GM12878 (cell line): Measurements from ENCODE around the gene ISM1. TPM values are rescaled to one million over a fixed set of nuclear protein-coding genes. Genes with fewer than 3 reads are reported as not detected.
A peak's percentile ranks its signal among the peaks of the same experiment; 100 is the strongest.

Source experiments
- ATAC-seq: fragments of 200-7000 bp; cut with Tn5 transposase; 3 replicates; pipeline ENCODE4 v1.9.1; 2020; ENCODE audit warnings: mild to moderate bottlenecking, moderate library complexity
- BruUV-seq: library from RNA; stranded (reverse); fragments of 400-500 nt; replicated peaks from 2 replicates; lab custom pipeline; 2021; lab: Mats Ljungman, UMichigan
- CTCF ChIA-PET: fragments of 300-600 bp; sonication (Branson Sonifier 250); formaldehyde crosslinking; extraction: SDS; loops from one replicate; lab custom pipeline; 2021; ENCODE audit warnings: inconsistent platforms; lab: Yijun Ruan, JAX
- POLR2A ChIA-PET: fragments of 350-600 bp; formaldehyde crosslinking; extraction: SDS; loops from one replicate; lab custom pipeline; 2021; ENCODE audit warnings: inconsistent platforms; lab: Charles Lee
- RAD21 ChIA-PET: fragments of 300-600 bp; sonication (Branson Sonifier 250); formaldehyde crosslinking; loops from one replicate; lab custom pipeline; 2023; ENCODE audit warnings: antibody characterized with exemption; ENCODE audit not compliant: unreplicated experiment; lab: Charles Lee
- SMC1A ChIA-PET: fragments of 300-600 bp; sonication (Branson Sonifier 250); formaldehyde crosslinking; loops from one replicate; lab custom pipeline; 2023; ENCODE audit not compliant: unreplicated experiment, uncharacterized antibody; lab: Charles Lee
- DNase-seq: peaks from one replicate; pipeline ENCODE4 v3.0.0-alpha.2; 2011; ENCODE audit warnings: low read depth, low spot score
- FAIRE-seq: peaks from 3 replicates; lab custom pipeline; 2011; peaks lifted over from hg19 to GRCh38; lab: Jason Lieb, UNC
- H2AFZ ChIP-seq: 2 replicates; pipeline ENCODE4 v1.6.0; 2011; ENCODE audit warnings: low read depth, low read length, control low read depth; ENCODE audit not compliant: control insufficient read depth
- H3K27ac ChIP-seq: 2 replicates; pipeline ENCODE4 v1.5.1; 2011; ENCODE audit warnings: control low read depth; ENCODE audit not compliant: control insufficient read depth, insufficient read depth
- H3K27me3 ChIP-seq, 2 experiments: replicated peaks in 1 of 2; 2 replicates each; pipeline versions ENCODE4 v1.6.0 to v1.6.1; 2011; ENCODE audit warnings: low read length in 1 of 2; ENCODE audit not compliant: control insufficient read depth in 2 of 2, insufficient read depth in 2 of 2
- H3K36me3 ChIP-seq, 2 experiments: 2 replicates each; pipeline ENCODE4 v1.5.1; 2011; ENCODE audit warnings: low read length in 1 of 2; ENCODE audit not compliant: control insufficient read depth in 2 of 2, insufficient read depth in 2 of 2
- H3K4me1 ChIP-seq: 2 replicates; pipeline ENCODE4 v1.6.1; 2011; ENCODE audit warnings: mild to moderate bottlenecking, low read length, moderate library complexity, mixed read lengths; ENCODE audit not compliant: control insufficient read depth, insufficient read depth
- H3K4me2 ChIP-seq: 2 replicates; pipeline ENCODE4 v1.6.0; 2011; ENCODE audit warnings: control low read depth; ENCODE audit not compliant: control insufficient read depth, insufficient read depth
- H3K4me3 ChIP-seq: fragments of 200-600 bp; sonication (generic); 2 replicates; pipeline ENCODE4 v1.5.1; 2016
- H3K79me2 ChIP-seq: 2 replicates; pipeline ENCODE4 v1.6.0; 2011; ENCODE audit warnings: low read length; ENCODE audit not compliant: control insufficient read depth, insufficient read depth
- H3K9ac ChIP-seq: 2 replicates; pipeline ENCODE4 v1.8.0; 2011; ENCODE audit warnings: low read length, control low read depth, mixed read lengths; ENCODE audit not compliant: control insufficient read depth, insufficient read depth
- H3K9me3 ChIP-seq: replicated peaks from 3 replicates; pipeline ENCODE4 v1.5.1; 2011; ENCODE audit warnings: mild to moderate bottlenecking, low read length; ENCODE audit not compliant: control insufficient read depth, insufficient read depth
- H4K20me1 ChIP-seq: 2 replicates; pipeline ENCODE4 v1.6.0; 2011; ENCODE audit not compliant: control insufficient read depth, insufficient read depth
- ATF7 ChIP-seq: fragments of 450-650 bp; IDR thresholded peaks from 2 replicates; pipeline ENCODE4 v1.6.1; 2016; ENCODE audit warnings: low read depth, mild to moderate bottlenecking
- BMI1 ChIP-seq: fragments of 450-650 bp; IDR thresholded peaks from 2 replicates; pipeline ENCODE4 v1.6.1; 2016; ENCODE audit warnings: mild to moderate bottlenecking, moderate library complexity, borderline replicate concordance
- CBX3 ChIP-seq: fragments of 200-600 bp; sonication (generic); IDR thresholded peaks from 2 replicates; pipeline ENCODE4 v1.6.1; 2016; ENCODE audit warnings: low read depth, borderline replicate concordance
- E2F4 ChIP-seq: IDR thresholded peaks from 2 replicates; pipeline ENCODE4 v1.6.1; 2012; ENCODE audit warnings: low read depth, low read length, improper control_type of control experiment
- IKZF1 ChIP-seq: fragments of 450-650 bp; conservative IDR thresholded peaks from 2 replicates; pipeline ENCODE4 v1.6.1; 2017; ENCODE audit warnings: antibody characterized with exemption, mild to moderate bottlenecking
- IRF3 ChIP-seq: fragments of 450-650 bp; IDR thresholded peaks from 2 replicates; pipeline ENCODE4 v1.6.1; 2014; ENCODE audit warnings: mild to moderate bottlenecking
- MTA2 ChIP-seq: fragments of 450-650 bp; IDR thresholded peaks from 2 replicates; pipeline ENCODE4 v1.6.1; 2016; ENCODE audit warnings: low read depth, mild to moderate bottlenecking, moderate library complexity
- NBN ChIP-seq: fragments of 450-650 bp; IDR thresholded peaks from 2 replicates; pipeline ENCODE4 v1.6.1; 2016
- NFYA ChIP-seq: IDR thresholded peaks from 2 replicates; pipeline ENCODE4 v1.6.1; 2011; ENCODE audit warnings: low read depth, mild to moderate bottlenecking, low read length, improper control_type of control experiment, borderline replicate concordance
- POLR2AphosphoS5 ChIP-seq: IDR thresholded peaks from 2 replicates; pipeline ENCODE4 v1.6.1; 2011; ENCODE audit warnings: mild to moderate bottlenecking, low read length, inconsistent platforms
- RB1 ChIP-seq: fragments of 450-650 bp; formaldehyde crosslinking; IDR thresholded peaks from 2 replicates; pipeline ENCODE4 v1.6.1; 2017; ENCODE audit warnings: mild to moderate bottlenecking, borderline replicate concordance
- RUNX3 ChIP-seq: IDR thresholded peaks from 2 replicates; pipeline ENCODE4 v1.6.1; 2012; ENCODE audit warnings: low read length, inconsistent platforms
- SIN3A ChIP-seq: IDR thresholded peaks from 2 replicates; pipeline ENCODE4 v1.6.1; 2012; ENCODE audit warnings: low read depth, low read length, improper control_type of control experiment
- SMC3 ChIP-seq: IDR thresholded peaks from 2 replicates; pipeline ENCODE4 v1.6.1; 2011; ENCODE audit warnings: low read length, improper control_type of control experiment, borderline replicate concordance
- SRF ChIP-seq, 2 experiments: IDR thresholded peaks; 2 replicates each; pipeline ENCODE4 v1.6.1; 2011; ENCODE audit warnings: low read depth in 2 of 2, low read length in 2 of 2, mild to moderate bottlenecking in 1 of 2, moderate library complexity in 1 of 2
- USF2 ChIP-seq: IDR thresholded peaks from 2 replicates; pipeline ENCODE4 v1.6.1; 2011; ENCODE audit warnings: low read depth, low read length, improper control_type of control experiment, borderline replicate concordance
- YBX1 ChIP-seq: fragments of 450-650 bp; IDR thresholded peaks from 2 replicates; pipeline ENCODE4 v1.6.1; 2016; ENCODE audit warnings: antibody characterized with exemption
- WGBS: methylation state at CpG from one replicate; pipeline ENCODE4 v1.1.6; 2016; ENCODE audit warnings: low lambda C conversion rate; ENCODE audit not compliant: insufficient replicate concordance, insufficient coverage; ENCODE audit errors: missing lambda C conversion rate; 5-methylcytosine and 5-hydroxymethylcytosine counted together
- in situ Hi-C: fragments of 300-500 bp; cut with MboI; formaldehyde crosslinking; loops from 9 replicates; pipeline ENCODE4 v1.14.3; 2018; ENCODE audit warnings: mixed read lengths
- intact Hi-C: fragments of 100-400 bp; cut with micrococcal nuclease; formaldehyde crosslinking; loops from one replicate; pipeline ENCODE4 v1.14.2; 2022; ENCODE audit not compliant: unreplicated experiment
- polyA plus RNA-seq, 11 experiments: library from polyadenylated mRNA; depleted of rRNA in 4 of 11; unstranded in 6 of 11; stranded (reverse) in 5 of 11; fragments of >200 nt; fragmentation: Nextera tagmentation in 4 of 11; fragmentation: Illumina TruSeq in 1 of 11; extraction: Ambion mirVana in 4 of 11; extraction: Trizol in 1 of 11; gene quantifications; 1 replicate in 1 of 11; 2 replicates in 10 of 11; pipeline versions ENCODE4 v1.2.1 to v1.2.3, GENCODE V29; 2011 to 2016; ENCODE audit warnings: inconsistent platforms in 2 of 11, missing spikeins in 2 of 11, low read depth in 1 of 11
- total RNA-seq, 4 experiments: library from RNA; depleted of rRNA in 3 of 4; stranded (reverse); fragments of >200 nt in 3 of 4; fragmentation: Illumina TruSeq in 1 of 4; extraction: Trizol in 1 of 4; gene quantifications; 2 replicates each; pipeline versions ENCODE4 v1.2.1 to v1.2.3, GENCODE V29; 2013 to 2021
- TF ChIP-seq, protein P1 (sequence below), 3 experiments: IDR thresholded peaks in 2 of 3; conservative IDR thresholded peaks in 1 of 3; 2 replicates each; pipeline ENCODE4 v1.5.1; 2011; ENCODE audit warnings: low read depth in 3 of 3, low read length in 3 of 3, mild to moderate bottlenecking in 3 of 3, control low read depth in 2 of 3, moderate library complexity in 2 of 3, inconsistent platforms in 1 of 3, mixed read lengths in 1 of 3; ENCODE audit not compliant: control insufficient read depth in 2 of 3, insufficient read depth in 1 of 3; ENCODE audit errors: extremely low read depth in 1 of 3

ISM1 gene
- total and polyA plus RNA-seq, 10 of the 15 experiments (the other 5 are each of a cell fraction or from before 2014, with no cell fraction given), result 0.01 to 0.03 TPM; not detected in 8

GRCh38 chr20:13337090-13337784, 116.2 kb downstream of the ISM1 start (continued):
- TF ChIP-seq MTA2 (peak; percentile 67), ATF7 (0 out of 2 replicates have a peak, but pooled peaks have one; percentile 20), IKZF1 (peak; percentile 75; the same call in 1 of the 2 replicates), CBX3 (no peak), E2F4 (no peak), NFYA (no peak), RUNX3 (peak; percentile 18; the same call in 1 of the 2 replicates), NBN (0 out of 2 replicates have a peak, but pooled peaks have one; percentile 65), POLR2AphosphoS5 (no peak)
- TF ChIP-seq, all 136 proteins: peak for 12

DNA sequence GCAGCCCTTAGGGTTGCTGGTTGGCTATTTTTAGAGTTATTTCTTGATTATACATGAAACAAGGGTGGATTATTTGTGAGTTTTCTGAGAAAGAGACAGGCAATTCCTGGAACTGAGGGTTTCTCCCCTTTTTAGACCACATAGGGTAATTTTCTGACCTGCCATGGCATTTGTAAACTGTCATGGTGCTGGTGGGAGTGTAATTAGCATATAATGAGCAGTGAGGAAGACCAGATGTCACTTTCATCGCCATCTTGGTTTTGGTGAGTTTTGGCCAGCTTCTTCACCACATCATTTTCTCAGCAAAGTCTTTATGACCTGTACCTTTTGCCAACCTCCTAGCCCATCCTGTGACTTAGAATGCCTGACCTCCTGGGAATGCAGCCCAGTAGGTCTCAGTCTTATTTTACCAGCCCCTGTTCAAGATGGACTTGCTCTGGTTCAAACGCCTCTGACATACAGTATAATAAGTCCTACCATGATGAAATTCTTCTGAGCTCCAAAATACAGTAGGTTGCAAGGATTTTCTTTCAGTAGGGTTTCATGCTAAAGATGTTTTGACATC, 117.1 kb downstream of the ISM1 start:
- no peak overlapping the region for H3K27ac ChIP-seq
- 58% methylated on average over 2 of the region's 2 CpGs for WGBS
- in situ Hi-C loops, result no loop called here
- DNase-seq (no peak), FAIRE-seq (no peak), ATAC-seq (peak; percentile 24)
- no peaks in the 10 kb centered on the region for H3K27me3 ChIP-seq
- no peaks in the 10 kb centered on the region for H3K79me2 ChIP-seq
- ChIA-PET POLR2A (no interaction called here), RAD21 (interaction anchor here (1.5 to 5.7 kb wide), 4 partner anchors 11 to 208 kb away, joined by 4 to 54 read pairs (median 7); no protein-coding TSS in a partner anchor), SMC1A (interaction anchor here (0.9 to 14.3 kb wide), 8 partner anchors 11 to 208 kb away, joined by 3 to 165 read pairs (median 6); no protein-coding TSS in a partner anchor), CTCF (interaction anchor here (0.6 to 4.4 kb wide), 4 partner anchors 13 to 209 kb away, joined by 3 to 21 read pairs (median 5); no protein-coding TSS in a partner anchor)
- H3K36me3 ChIP-seq, result no peaks in the 10 kb centered on the region
- H3K9ac ChIP-seq, result no peak overlapping the region
- no TSS peak for BruUV-seq
- H3K4me2 ChIP-seq, result no peak overlapping the region
- H3K4me3 ChIP-seq, result no peak overlapping the region
- no peaks in the 10 kb centered on the region; the same call in 1 of the 2 replicates for H3K4me1 ChIP-seq
- H3K9me3 ChIP-seq, result no peaks in the 10 kb centered on the region
- H2AFZ ChIP-seq, result no peak overlapping the region
- intact Hi-C loops, result no loop called here
- no peaks in the 10 kb centered on the region for H4K20me1 ChIP-seq
- TF ChIP-seq IRF3 (no peak), SRF (IDR thresholded peaks at IDR 0.05; ENCODE audit: low read depth in 2 of 2, low read length in 2 of 2) (no peak), BMI1 (no peak), YBX1 (no peak), SIN3A (no peak), SMC3 (no peak), ATF7 (no peak; the same call in 1 of the 2 replicates), RB1 (no peak), USF2 (no peak), MTA2 (peak; percentile 18; the same call in 1 of the 2 replicates)
- TF ChIP-seq, protein P1, sequence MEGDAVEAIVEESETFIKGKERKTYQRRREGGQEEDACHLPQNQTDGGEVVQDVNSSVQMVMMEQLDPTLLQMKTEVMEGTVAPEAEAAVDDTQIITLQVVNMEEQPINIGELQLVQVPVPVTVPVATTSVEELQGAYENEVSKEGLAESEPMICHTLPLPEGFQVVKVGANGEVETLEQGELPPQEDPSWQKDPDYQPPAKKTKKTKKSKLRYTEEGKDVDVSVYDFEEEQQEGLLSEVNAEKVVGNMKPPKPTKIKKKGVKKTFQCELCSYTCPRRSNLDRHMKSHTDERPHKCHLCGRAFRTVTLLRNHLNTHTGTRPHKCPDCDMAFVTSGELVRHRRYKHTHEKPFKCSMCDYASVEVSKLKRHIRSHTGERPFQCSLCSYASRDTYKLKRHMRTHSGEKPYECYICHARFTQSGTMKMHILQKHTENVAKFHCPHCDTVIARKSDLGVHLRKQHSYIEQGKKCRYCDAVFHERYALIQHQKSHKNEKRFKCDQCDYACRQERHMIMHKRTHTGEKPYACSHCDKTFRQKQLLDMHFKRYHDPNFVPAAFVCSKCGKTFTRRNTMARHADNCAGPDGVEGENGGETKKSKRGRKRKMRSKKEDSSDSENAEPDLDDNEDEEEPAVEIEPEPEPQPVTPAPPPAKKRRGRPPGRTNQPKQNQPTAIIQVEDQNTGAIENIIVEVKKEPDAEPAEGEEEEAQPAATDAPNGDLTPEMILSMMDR (IDR thresholded peaks at IDR 0.05 in 2 of 3, conservative IDR thresholded peaks at IDR 0.05 in 1 of 3; ENCODE audit: control insufficient read depth in 2 of 3, extremely low read depth in 1 of 3, insufficient read depth in 1 of 3, low read depth in 3 of 3, low read length in 3 of 3), result no peak
